Superior temporal gyrus (tissue), 1 donor: Measurements from ENCODE around the gene CDIP1.
A peak's percentile ranks its signal among the peaks of the same experiment; 100 is the strongest.

Source experiments
- DNase-seq: peaks from one replicate; pipeline ENCODE4 v3.0.0-alpha.2; 2016; ENCODE audit errors: extremely low spot score

CDIP1 gene

GRCh38 chr16:4539716-4540284 is 1.2 kb upstream of the CDIP1 start:
- no peak for DNase-seq

- DNase-seq = peak; percentile 14
These were observed 913 bp downstream of the CDIP1 start for GRCh38 chr16:4537376-4538343.

GRCh38 chr16:4536391-4537106 is 2.0 kb downstream of the CDIP1 start:
- DNase-seq = no peak

- no peak for DNase-seq
These were observed 2.9 kb downstream of the CDIP1 start for GRCh38 chr16:4535627-4536108.

- peak; percentile 8 for DNase-seq
These were observed 4.3 kb downstream of the CDIP1 start for GRCh38 chr16:4534151-4534790.

GRCh38 chr16:4533490-4533889 is 5.1 kb downstream of the CDIP1 start:
- DNase-seq = no peak

GRCh38 chr16:4532238-4532637 is 6.3 kb downstream of the CDIP1 start:
- DNase-seq = no peak

- DNase-seq = no peak
These were observed 6.8 kb downstream of the CDIP1 start for GRCh38 chr16:4531811-4532210.

GRCh38 chr16:4529085-4530060 is 9.2 kb downstream of the CDIP1 start:
- DNase-seq = no peak

- DNase-seq = no peak
These were observed 12.8 kb downstream of the CDIP1 start for GRCh38 chr16:4525634-4526277.

- peak; percentile 24 for DNase-seq
These were observed 13.5 kb downstream of the CDIP1 start for GRCh38 chr16:4525069-4525468.

GRCh38 chr16:4524571-4524970 is 14.0 kb downstream of the CDIP1 start:
- no peak for DNase-seq

GRCh38 chr16:4523686-4524085 is 14.9 kb downstream of the CDIP1 start:
- no peak for DNase-seq

- DNase-seq = peak; percentile 79
These were observed 16.5 kb downstream of the CDIP1 start for GRCh38 chr16:4522051-4522581.

GRCh38 chr16:4520913-4521312 is 17.7 kb downstream of the CDIP1 start:
- DNase-seq = no peak

GRCh38 chr16:4519274-4520058 is 19.1 kb downstream of the CDIP1 start:
- no peak for DNase-seq

GRCh38 chr16:4517812-4518680 is 20.5 kb downstream of the CDIP1 start:
- DNase-seq = peak; percentile 71

- no peak for DNase-seq
These were observed 22.9 kb downstream of the CDIP1 start for GRCh38 chr16:4515611-4516233.
